HL-60 (cell line): ENCODE results near the gene SLC27A3.
A peak's percentile ranks its signal among the peaks of the same experiment; 100 is the strongest.

Source experiments
- DNase-seq, 2 experiments: peaks; one replicate each; pipeline ENCODE4 v3.0.0-alpha.2; 2010 to 2020; ENCODE audit warnings: low read depth in 1 of 2, low spot score in 1 of 2
- H3K27ac ChIP-seq: fragments of 250-450 bp; sonication (Bioruptor Pico); replicated peaks from 2 replicates; pipeline ENCODE4 v1.5.1; 2020; ENCODE audit warnings: mild to moderate bottlenecking, moderate library complexity
- H3K27me3 ChIP-seq: fragments of 250-450 bp; sonication (Bioruptor Pico); 2 replicates; pipeline ENCODE4 v1.5.1; 2021; ENCODE audit warnings: mild to moderate bottlenecking, moderate library complexity; ENCODE audit not compliant: insufficient read depth, poor library complexity, severe bottlenecking
- H3K4me3 ChIP-seq: replicated peaks from 2 replicates; pipeline ENCODE4 v1.5.1; 2011; ENCODE audit warnings: mild to moderate bottlenecking, control low read depth, low read length; ENCODE audit not compliant: insufficient read depth
- GABPA ChIP-seq: IDR thresholded peaks from 2 replicates; pipeline ENCODE4 v1.6.1; 2012; ENCODE audit warnings: low read depth
- POLR2AphosphoS5 ChIP-seq: IDR thresholded peaks from 2 replicates; pipeline ENCODE4 v1.6.1; 2012; ENCODE audit warnings: low read depth
- SPI1 ChIP-seq: IDR thresholded peaks from 2 replicates; pipeline ENCODE4 v1.6.1; 2012; ENCODE audit warnings: low read depth, mild to moderate bottlenecking, borderline replicate concordance
- TF ChIP-seq, protein P1 (sequence below): IDR thresholded peaks from one replicate; pipeline ENCODE4 v1.5.1; 2011; ENCODE audit warnings: low read length, control low read depth, inconsistent platforms; ENCODE audit not compliant: insufficient read depth
- TF ChIP-seq, protein P2 (sequence below): IDR thresholded peaks from 2 replicates; pipeline ENCODE4 v1.6.1; 2012; ENCODE audit warnings: low read depth; ENCODE audit not compliant: insufficient replicate concordance

SLC27A3 gene

DNA sequence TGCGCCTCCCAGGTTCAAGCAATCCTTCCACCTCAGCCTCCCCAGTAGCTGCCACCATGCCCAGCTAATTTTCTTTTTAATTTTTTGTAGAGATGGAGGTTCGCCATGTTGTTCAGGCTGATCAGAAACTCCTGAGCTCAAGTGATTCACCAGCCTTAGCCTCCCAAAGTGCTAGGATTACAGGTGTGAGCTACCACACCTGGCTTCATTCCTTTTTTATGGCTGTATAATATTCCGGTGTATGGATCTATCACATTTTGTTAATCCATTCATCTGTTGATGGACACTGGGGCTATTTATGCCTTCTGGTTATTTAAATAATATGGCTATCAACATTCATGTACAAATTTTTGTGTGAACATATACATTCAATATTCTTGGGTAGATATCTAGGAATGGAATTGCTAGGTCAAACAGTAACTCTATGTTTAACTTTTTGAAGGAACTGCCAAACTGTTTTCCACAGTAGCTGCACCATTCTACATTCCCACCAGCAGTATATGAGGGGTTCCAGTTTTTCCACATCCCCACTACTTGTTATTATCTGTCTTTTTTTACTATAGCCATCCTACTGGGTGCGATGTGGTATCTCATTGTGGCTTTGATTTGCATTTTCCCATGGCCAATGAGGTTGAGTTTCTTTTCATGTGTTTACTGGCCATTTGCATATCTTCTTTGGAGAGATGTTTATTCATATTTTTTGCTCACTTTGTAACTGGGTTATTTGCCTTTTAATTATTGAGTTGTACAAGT, 11.0 kb downstream of the SLC27A3 start:
- TF ChIP-seq POLR2AphosphoS5 = no peak
- TF ChIP-seq, protein P1, sequence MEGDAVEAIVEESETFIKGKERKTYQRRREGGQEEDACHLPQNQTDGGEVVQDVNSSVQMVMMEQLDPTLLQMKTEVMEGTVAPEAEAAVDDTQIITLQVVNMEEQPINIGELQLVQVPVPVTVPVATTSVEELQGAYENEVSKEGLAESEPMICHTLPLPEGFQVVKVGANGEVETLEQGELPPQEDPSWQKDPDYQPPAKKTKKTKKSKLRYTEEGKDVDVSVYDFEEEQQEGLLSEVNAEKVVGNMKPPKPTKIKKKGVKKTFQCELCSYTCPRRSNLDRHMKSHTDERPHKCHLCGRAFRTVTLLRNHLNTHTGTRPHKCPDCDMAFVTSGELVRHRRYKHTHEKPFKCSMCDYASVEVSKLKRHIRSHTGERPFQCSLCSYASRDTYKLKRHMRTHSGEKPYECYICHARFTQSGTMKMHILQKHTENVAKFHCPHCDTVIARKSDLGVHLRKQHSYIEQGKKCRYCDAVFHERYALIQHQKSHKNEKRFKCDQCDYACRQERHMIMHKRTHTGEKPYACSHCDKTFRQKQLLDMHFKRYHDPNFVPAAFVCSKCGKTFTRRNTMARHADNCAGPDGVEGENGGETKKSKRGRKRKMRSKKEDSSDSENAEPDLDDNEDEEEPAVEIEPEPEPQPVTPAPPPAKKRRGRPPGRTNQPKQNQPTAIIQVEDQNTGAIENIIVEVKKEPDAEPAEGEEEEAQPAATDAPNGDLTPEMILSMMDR = no peak
- TF ChIP-seq, protein P2, sequence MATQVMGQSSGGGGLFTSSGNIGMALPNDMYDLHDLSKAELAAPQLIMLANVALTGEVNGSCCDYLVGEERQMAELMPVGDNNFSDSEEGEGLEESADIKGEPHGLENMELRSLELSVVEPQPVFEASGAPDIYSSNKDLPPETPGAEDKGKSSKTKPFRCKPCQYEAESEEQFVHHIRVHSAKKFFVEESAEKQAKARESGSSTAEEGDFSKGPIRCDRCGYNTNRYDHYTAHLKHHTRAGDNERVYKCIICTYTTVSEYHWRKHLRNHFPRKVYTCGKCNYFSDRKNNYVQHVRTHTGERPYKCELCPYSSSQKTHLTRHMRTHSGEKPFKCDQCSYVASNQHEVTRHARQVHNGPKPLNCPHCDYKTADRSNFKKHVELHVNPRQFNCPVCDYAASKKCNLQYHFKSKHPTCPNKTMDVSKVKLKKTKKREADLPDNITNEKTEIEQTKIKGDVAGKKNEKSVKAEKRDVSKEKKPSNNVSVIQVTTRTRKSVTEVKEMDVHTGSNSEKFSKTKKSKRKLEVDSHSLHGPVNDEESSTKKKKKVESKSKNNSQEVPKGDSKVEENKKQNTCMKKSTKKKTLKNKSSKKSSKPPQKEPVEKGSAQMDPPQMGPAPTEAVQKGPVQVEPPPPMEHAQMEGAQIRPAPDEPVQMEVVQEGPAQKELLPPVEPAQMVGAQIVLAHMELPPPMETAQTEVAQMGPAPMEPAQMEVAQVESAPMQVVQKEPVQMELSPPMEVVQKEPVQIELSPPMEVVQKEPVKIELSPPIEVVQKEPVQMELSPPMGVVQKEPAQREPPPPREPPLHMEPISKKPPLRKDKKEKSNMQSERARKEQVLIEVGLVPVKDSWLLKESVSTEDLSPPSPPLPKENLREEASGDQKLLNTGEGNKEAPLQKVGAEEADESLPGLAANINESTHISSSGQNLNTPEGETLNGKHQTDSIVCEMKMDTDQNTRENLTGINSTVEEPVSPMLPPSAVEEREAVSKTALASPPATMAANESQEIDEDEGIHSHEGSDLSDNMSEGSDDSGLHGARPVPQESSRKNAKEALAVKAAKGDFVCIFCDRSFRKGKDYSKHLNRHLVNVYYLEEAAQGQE = no peak
- no peak for DNase-seq
- Histone ChIP-seq H3K4me3 (no peak overlapping the region), H3K27ac (no peak overlapping the region), H3K27me3 (no peaks in the 10 kb centered on the region)

DNA sequence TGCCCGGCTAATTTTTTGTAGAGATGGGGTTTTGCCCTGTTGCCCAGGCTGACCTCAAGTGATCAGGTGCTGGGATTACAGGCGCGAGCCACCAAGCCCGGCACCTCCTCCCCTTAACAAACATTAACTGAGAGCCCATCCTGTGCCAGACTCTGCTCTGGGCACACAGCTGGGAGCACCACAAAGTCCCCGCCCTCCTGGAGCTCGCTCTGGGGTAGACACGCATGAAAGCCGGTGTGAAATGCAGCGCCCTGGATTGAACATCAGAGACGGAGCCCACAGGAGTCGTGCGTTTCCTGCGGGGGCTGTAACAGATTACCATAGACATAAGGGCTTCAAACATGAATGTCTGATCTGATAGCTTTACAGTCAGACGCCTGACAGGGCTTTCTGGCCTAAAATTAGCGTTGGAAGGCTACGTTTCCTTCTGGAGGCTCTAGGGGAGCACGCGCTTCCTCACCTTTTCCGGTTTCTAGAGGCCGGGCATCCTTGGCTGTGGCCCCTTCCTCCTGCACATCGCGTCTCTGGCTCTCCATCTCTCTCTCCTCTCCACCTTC, 14.3 kb downstream of the SLC27A3 start:
- Histone ChIP-seq H3K27me3 (no peaks in the 10 kb centered on the region), H3K27ac (peak overlapping the region; percentile 85), H3K4me3 (no peak overlapping the region)
- peak in 1 of 2 experiments; percentile 43 for DNase-seq
- TF ChIP-seq SPI1 = no peak; the same call in 1 of the 2 replicates
- TF ChIP-seq GABPA = peak; percentile 40; the same call in 1 of the 2 replicates

DNA sequence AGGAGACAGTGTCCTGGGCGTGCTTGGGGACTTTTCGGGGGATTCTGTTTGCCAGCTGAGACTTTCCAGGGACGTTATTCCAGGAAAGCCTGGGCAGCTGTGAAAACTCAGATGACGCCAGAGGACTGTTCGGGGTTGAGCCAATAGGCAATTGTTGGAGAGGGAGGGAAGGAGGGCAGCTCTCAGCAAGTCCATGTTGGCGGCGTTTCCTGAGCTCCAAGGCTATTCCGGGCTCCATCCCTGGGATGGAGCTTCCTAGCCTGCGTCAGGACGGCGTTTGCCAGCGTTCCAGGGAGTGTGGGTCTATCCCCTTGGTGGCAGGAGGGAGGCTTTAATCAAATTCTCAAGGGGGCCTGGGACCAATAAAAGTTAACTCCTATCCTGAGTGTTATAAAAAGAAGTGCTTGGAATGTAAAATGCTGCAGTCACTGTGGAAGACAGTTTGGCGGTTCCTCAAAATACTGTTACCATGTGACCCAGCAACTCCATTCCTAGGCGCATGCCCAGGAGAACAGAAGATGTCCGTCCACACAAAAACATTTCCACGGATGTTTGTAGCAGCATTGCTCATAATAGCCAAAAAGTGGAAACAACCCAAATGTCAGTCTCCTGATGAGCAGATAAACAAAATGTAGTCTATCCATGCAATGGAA, 15.2 kb downstream of the SLC27A3 start:
- Histone ChIP-seq H3K4me3 (peak overlapping the region; percentile 22), H3K27ac (peak overlapping the region; percentile 85), H3K27me3 (no peaks in the 10 kb centered on the region)
- TF ChIP-seq SPI1 = peak; percentile 83; the same call in 1 of the 2 replicates
- TF ChIP-seq, protein P1 = no peak
- TF ChIP-seq, protein P2 = no peak
- TF ChIP-seq GABPA = no peak
- TF ChIP-seq POLR2AphosphoS5 = no peak
- DNase-seq = peak in 1 of 2 experiments; percentile 80

DNA sequence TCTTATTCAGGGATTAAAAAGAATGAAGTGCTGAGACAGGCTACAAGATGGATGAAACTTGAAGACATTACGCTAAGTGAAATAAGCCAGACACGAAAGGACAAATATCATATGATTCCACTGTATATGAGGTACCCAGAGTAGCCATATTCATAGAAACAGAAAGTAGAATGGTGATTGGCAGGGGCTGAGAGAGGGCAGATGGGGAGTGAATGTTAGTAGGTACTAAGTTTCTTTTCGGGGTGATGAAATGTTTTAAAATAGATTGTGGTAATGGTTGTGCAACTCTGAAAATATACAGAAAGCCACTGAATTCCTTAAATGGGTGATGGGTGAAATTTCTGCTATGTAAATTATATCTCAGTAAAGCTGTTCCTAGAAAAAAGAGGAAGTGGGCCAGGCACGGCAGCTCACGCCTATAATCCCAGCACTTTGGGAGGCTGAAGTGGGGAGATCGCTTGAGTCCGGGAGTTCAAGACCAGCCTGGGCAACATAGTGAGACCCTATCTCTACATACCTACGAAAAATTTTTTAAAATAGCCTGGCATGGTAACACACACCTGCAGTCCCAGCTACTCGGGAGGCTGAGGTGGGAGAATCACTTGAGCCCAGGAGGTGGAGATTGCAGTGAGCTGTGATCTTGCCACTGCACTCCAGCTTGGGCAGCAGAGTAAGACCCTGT, 15.9 kb downstream of the SLC27A3 start:
- Histone ChIP-seq H3K27me3 (no peaks in the 10 kb centered on the region), H3K4me3 (peak overlapping the region; percentile 22), H3K27ac (peak overlapping the region; percentile 85)
- DNase-seq = peak; percentile 85 to 92
- TF ChIP-seq, protein P1 = no peak
- TF ChIP-seq POLR2AphosphoS5 (no peak; the same call in 1 of the 2 replicates), SPI1 (peak; percentile 99), GABPA (0 out of 2 replicates have a peak, but pooled peaks have one; percentile 12)
- TF ChIP-seq, protein P2 = no peak
